Stimulated activated CD4-positive, alpha-beta T cell treated with anti-CD3 and anti-CD28 coated beads, TNF-alpha, amount 100 ng/mL, for 24 hours (primary cell): ENCODE measurements around the gene CTBP2.

ENCODE experiments used
- DNase-seq, 3 experiments: peaks; one replicate each; pipeline ENCODE4 v3.0.0-alpha.2; 2020; ENCODE audit warnings: low read depth in 3 of 3

The CTBP2 gene

DNA sequence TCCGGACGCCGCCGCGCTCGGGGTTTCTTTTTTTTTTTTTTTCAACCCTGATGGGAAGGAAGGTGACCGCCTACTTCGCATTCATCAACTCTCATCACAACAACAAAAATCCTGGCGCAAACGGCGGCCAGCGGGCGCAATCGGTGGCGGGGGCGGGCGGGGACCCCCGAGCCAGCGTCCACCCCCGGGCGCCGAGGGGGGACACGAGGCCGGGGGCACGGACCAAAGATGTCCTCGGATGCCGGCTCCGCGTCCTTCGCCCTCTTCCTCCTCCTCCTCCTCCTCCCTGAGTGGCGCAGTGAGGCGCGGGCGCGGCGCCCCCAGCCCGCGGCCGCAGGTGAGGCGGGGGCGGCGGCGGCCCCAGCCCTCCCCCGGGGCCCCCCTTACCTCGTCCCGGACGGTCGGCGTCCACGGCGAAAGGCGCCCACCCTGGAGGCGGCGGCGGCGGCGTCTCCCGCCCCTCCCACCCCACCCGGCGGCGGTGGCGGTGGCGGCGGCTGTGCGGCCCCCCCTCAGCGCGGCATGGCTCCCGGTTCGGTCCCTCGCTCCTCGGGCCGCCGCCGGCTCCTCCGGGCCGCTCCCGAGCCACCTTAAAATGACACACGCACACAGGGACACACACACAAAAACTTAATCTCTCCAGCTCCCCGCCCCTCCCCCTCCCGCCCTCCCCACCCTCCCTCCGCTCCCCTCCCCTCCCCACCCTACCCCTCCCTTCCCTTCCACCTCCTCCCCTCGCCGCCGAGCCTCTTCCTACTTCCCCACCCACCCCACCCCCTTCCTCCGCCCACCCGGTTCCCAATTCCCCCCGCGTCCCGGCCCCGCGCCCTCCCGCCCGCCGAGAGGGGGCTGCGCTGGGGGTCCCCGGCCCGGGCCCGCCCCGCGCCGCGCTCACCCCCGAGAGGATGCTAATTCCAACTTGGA lies at the start of gene CTBP2:
Gene CTBP2 (minus strand): TSS at position 632 of the 924 bp plus-strand sequence.
- DNase-seq: no peak

DNA sequence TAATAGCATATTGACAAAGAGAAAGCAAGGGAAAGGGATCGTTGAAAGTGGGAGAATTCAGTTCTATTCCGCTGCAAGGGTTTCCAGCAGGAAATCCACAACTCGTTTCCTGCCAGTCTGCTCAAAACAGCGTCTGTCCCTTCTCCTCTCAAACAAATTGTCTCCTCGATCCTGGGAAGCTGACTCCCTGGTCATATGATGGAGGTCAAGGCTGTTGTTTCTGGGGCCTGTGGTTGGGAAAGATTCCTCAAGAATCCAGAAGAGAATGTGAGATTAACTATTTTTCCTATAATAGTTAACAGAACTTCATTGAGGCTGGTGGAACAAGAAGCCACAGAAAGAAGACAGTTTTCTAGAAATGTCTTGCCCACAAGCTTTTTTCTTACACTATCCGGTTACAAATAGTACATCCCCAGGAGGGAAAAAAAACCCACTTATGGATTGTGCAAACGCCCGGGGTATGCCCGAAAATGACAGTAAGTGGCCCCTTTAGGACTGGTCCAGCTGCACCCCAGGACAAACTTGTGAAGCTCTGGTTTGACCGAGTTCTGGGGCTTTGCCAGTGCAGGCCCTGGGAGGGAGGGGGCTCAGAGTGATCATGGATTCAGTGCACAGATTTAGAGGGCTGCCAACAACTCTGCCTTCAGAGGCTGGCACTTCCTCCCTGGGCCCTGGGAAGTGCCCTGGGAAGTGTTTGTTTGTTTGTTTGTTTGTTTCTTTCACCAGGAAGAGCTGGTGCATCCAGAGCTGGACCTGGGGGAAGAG lies 49.4 kb upstream of the CTBP2 start:
- no peak for DNase-seq

DNA sequence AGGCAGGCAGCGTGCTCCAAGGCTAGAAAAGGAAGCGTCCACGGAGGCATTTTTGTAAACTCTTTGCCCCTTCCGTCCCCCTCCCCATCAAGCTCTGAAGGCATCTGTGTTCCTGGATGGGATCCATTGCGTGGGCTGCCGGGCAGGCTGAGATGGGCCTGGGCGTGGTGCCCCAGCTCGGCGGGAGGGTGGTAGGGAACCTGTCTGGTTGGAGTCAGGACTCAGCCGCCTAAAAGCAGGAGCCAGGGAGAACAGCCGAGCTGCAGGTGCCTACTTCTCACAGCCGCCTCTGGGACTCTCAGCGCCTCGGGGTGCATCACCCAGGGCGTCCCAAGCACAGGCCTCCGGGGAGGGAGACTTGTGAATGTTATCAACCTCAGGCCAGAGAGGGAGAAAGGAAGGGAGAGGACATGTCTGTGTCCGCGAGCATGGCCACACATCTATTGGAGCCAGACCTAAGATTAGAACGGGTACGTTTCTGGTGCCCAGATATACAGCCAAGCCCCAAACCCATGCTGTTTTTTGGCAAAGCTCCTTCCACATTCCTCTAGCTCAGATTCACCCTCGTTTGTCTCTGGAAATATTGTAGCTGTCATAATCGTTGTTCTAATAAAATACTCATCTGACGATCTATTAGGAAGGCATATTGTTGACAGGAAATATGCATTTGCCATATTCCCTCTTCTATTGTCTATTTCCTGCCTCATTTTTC lies 48.6 kb upstream of the CTBP2 start:
- no peak for DNase-seq

DNA sequence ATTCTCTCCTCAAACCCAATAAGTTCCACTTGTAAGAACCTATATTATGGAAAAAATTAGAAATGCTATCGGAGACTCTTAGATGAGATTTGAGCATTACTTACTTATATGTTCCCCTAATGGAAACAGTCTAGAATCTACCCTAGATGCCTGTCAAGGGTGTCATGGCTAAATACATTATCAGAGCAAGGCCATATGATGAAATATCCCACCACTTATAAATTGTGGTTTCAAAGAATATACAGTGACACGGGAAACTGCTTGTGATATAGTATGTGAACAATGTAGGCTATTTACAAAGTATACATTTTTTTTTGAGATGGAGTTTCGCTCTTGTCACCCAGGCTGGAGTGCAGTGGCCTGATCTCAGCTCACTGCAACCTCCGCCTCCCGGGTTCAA lies 46.3 kb upstream of the CTBP2 start:
- no peak for DNase-seq

DNA sequence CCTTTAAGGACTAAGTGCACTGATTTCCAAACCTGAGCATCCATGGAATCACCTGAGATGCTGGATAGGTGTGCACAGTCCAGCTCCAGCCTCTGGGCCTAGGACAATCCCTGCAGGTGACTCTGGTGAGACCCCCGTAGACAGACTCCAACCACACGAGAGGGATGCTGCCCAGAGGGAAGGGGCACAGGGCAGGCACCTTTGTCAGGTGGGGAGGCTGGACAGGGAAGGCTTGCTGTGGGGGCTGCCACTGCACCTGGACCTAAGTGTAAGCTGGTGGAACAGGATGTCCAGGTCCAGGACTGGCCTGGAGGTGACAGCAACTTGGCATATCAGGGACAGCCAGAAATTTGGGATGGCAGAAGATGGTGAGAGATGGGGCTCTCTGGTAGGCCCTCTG lies 45.1 kb upstream of the CTBP2 start:
- no peak for DNase-seq

DNA sequence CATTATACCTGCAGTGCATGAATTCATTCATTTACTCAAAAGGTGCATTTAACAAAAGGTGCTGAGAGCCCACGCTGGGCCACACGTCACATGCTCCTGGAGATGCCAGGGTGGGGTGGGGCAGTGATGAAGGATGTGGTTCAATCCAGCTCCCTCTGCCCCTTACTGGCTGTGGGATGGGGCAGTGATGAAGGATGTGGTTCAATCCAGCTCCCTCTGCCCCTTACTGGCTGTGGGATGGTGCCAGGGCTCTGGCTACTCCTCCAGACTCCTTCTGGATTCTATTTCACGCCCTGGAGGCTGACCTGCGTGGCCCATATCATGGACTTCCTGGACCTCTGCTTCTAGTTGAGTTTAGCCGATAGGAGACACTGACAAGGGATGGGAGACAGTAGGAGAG lies 44.0 kb upstream of the CTBP2 start:
- no peak for DNase-seq

DNA sequence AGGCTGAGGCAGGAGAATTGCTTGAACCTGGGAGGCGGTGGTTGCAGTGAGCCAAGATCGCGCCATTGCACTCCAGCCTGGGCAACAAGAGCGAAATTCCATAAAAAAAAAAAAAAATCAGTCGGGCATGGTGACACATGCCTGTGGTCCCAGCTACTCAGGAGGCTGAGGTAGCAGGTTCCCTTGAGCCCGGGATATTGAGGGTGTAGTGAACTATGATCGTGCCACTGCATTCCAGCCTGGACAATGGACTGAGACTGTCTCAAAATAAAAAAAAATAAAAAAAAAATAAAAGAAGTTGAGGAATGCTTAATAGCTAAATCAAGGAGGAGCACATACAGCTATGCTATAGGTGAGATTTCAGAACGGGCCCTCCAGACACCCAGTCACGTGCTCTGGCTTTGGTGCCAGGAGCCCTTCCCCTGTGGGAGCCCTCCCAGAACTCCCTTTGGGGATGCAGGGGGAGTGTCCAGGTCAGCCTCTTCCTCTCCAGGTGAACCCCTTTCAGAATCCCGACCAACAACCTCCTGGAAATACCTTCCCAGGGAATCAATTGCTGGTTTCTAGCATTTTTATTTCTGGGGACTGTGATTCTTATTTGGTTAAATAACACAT lies 42.9 kb upstream of the CTBP2 start:
- DNase-seq: no peak

DNA sequence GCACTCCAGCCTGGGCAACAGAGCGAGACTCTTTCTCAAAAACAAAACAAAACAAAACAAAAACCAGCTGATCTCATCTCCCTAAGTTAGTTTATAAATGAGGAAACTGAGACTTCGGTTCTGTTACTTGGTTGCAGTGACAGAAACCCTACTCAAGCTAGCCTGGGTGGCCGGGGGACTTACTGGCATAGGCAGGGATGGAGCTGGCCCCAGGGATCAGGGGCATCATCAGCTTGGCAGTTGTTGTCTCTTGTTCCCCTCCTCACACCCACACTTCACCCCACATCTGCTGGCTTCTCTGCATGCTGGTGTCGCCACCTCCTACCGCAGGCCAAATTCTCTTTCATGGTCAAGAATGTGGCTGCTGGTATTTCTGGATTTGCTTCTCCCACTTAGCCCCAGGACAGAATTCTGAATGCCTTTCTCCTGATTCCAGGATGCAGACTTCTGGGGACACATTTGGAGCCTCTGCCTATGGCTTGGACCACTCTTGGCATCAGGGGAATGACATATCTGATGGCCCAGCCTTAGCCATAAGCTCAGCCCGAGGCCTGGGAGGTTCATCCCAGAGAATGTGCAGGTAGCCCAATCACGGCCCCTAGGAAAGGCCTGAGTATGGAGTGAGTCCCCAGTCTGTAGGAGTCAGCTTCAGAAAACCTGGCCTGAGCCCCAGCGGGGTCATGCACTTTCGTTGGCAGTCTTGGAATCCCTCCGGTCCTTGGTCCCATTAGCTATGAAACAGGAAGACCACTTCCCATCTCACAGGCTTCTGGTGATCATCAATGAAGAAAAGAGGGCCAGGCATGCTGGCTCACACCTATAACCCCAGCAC lies 41.6 kb upstream of the CTBP2 start:
- no peak for DNase-seq

DNA sequence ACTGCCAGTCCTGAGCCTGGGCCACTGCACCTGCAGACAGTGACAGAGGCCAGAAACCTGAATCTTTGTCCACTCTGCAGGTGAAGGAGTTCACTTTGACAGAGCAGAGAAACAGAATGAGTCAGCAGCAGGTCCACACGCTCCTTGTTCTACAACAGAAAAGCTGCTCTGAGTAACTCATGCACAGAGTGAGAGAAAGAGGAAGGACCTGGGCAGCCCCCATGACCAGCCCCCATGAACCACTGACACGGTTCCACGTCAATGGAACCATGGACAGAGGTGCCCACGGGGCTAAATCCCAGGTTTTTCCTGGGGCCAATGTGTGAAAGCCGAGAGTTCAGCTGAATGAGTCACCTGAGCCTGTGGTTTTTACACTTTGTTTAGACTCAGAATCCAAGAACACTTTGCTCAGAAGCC lies 40.8 kb upstream of the CTBP2 start:
- no peak for DNase-seq

DNA sequence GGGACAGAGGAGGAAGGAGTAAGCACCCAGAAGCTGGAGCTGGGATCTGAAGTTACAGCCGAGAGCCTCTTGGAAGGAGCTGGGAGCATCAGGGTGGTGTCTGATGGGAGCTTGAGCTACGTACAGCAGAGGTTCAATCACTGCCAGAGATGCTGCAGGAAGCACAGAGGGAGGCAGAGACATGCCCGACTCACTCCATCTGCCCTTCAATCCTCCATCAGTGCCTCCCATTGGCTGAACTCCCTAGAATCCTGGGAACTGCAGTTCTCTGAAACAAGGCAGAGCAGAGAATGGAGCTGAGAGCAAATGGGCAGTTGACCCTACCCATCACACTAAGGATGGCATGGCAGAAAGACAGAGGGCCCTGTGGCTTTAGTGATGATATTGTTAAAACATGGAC lies 40.0 kb upstream of the CTBP2 start:
- no peak for DNase-seq

DNA sequence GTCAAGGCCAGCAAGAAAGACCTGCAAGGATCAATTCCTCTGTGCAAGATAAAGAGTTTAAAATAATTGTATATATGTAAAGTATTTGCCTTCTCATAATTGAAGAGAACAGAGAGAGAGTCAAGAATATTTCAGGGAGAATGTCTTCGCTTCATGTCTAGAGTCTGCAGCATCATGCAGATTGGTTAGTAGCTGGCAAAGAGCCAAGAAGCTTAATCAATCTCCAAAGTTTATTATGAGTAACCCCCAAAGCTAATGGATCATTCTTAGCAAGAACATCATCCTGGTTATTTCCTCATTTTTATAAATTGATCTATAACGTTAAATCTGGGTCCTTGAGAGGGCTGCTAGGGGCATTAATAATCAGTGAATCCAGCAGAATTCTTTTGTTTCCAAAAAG lies 38.9 kb upstream of the CTBP2 start:
- no peak for DNase-seq

DNA sequence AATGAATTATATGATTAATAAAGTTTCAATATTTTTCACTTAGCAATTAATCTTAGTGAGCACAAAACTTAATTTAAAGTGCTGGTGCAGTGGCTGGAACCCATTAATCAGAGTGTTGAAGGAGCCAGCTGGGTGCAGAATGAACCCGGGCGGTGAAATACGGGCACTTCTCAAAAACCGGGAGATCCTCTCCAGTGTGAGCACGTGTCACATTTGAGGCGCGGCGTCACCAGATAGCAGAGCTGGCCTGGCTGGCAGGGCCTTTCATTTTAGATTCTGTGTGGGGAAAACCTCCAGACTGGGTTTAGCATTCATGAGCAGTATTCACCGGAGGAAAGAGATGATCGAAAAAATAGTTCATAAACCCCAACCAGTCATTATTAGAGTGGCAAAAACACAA lies 34.5 kb upstream of the CTBP2 start:
- no peak for DNase-seq

DNA sequence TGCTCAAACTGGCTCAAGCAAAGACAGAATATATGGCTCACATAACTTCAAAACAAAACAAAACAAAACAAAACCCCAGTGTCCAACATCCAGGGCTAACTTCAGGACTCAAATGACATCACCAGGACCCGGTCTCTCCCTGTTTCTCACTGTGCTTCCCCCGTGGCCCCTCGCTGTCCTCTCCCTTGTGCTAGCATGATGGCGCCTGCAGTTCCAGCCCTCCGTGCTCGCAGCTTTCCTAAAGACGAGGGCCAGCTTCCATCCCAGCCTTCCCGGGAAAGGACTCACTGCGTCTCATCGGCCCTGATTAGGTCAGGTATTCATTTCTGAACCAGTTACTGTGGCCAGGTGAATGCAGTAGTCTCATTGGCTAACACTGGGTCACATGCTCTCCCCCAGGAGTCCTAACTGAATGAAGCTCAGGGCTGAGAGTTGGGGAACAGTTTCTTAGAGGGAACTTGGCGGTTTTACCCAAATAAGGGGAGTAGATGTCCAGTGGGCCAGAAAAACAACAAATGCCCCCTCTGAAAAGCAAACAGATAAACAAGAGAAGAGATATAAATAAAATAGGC lies 33.0 kb upstream of the CTBP2 start:
- no peak for DNase-seq

DNA sequence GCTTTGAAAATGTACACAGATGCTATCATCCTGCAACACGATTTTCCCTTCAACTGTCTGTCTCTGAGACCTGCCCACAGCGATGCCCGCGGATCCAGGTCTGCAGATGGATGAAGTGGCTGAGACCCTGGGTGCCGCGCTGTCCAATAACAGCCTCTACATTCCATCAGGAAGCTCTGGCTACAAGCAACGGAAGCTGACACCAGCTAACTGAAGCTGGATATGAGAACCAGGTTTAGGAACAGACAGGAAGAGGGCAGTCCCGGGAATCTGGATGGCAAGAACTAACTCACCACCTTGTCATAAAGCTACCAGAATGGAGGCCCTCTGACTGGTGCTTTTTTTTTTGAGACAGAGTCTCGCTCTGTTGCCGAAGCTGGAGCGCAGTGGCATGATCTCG lies 32.3 kb upstream of the CTBP2 start:
- DNase-seq: no peak

DNA sequence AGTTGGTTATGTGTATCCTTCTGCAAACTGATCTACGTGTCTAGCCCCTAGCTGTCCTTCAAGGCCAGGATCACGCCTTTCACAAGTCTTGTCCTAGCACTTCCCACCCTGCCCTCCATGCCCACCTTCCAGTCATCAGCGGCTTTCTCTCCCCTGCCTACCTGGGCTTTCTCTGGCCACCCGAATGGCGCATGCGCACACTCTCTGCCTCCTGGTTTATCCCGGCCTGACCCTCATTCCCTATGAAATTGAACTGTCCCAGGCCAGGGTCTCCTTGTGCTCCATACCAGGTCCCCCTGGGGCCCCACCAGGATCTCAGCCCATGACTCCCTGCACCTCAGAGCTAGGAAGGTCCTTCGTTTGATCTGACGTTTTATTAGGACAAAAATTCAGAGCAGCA lies 31.6 kb upstream of the CTBP2 start:
- no peak for DNase-seq

DNA sequence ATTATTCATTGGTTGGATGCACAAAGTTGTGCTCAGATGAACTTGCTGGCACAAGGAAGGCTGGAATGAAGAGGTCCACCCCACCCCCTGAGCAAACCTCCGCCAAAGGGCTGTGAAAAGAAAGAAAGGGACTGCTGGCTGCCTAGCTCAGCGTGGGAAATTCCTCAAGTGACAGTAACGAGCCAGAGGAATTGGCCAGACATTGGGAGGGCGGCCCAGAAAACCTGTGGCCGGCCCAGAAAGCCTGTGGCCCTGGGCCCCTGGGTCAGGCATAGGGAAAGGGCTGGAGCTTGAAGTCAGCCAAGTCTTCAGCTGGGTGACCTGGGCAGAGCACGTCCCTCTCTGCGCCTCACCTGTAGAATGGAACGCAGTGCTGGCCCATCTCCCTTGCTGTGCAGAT lies 30.6 kb upstream of the CTBP2 start:
- no peak for DNase-seq

DNA sequence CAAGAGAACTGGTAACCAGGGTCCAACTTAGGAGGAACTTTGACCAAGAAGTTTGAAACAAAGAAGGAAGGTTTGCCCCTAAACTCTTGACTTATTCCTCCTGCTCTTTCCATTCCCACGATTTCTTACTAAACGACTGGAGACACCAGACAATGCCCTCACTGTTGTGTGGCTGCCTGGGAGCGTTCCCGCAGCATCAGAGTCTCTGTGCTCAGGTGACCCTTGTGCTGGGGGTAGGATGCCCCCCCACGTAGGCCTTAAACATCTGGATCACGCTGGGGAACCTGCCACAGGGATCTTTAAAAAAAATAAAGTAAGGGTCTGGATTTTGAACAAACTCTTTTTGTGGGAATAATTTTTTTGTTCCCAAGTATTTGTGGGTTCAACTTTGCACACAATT lies 30.1 kb upstream of the CTBP2 start:
- DNase-seq: no peak

DNA sequence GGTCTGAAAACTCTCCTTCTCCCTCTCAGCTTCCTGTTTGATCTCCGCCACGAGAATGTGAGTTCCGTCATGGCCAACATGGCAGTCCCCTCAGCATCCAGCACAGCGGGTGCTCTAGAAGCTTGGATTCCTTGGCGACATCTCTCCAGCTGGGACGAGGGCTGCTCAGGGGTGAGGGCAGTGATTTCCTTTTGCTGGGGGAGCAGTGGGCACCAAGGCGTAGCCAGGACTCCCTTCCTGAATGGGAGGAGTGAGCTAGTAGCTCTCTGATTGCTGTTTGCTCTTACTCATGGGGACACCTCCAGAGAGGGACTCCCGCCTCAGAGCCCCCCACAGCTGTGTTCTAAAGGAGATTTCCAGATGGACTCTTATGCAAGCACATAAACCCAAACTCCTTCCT lies 28.8 kb upstream of the CTBP2 start:
- no peak for DNase-seq

DNA sequence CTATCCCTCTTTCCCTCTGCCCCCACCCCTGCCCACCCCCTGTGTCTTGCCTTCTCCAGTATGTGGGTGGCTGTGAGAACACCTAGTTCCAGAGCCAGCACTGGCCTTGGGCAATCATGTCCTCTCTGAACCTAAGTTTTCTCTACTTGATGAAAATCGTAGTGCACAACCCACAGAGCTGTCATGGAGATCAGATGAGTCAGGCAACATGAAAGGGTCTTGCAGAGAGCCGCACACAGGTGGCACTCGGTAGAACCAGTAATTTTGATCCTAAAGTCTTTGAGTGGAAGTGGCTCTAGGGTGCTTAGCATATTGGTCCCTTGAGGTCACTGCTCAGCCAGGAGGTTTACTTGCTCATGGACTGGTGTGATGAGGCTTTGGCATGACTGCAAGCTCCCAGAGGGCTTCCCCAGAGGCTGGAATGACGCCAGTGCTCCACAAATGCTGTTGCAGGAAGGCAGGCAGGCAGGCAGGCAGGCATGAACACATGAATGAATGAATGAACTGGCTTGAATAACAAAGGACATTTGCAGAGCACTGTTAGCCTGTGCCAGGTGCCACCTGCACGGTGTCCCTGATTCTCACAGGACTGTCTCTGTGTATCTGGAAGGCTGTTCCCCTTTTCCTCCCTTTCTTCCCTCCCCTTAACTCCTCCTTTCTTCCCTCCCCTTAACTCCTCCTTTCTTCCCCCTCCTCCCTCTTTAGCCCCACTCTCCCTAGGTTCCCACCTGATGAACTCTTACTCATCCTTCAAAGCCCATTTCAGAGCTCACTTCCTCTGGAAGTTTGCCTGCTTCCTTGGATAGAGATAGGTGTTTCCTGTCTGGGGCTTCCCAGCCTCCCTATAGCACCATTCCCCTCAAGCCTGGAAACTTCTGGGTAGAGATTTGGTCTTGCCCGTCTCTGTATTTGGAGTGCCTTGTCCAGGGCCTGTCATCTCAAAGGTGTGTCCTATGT lies 27.2 kb upstream of the CTBP2 start:
- no peak for DNase-seq
